ENCODE results near the gene COMMD8. TPM values are rescaled to one million over a fixed set of nuclear protein-coding genes. Genes with fewer than 3 reads are reported as not detected.

COMMD8 gene
- total RNA-seq, 1 experiment from 2014 or later: 19.9 TPM

- no peak for TF ChIP-seq YY1 (IDR thresholded peaks at IDR 0.05; ENCODE audit: extremely low read depth, insufficient replicate concordance, low read depth, low read length)
These were observed 6.4 kb upstream of the COMMD8 start (continued) for GRCh38 chr4:47469951-47470350.

- Histone ChIP-seq H3K27me3 (ENCODE audit: insufficient read depth, low read length) (no peaks in the 10 kb centered on the region), H3K79me2 (ENCODE audit: insufficient read depth, low read length) (no peaks in the 10 kb centered on the region), H3K4me1 (ENCODE audit: control insufficient read depth in 1 of 2, insufficient read depth in 2 of 2, low read length in 2 of 2) (peaks cover 8 to 42% of the 10 kb centered on the region in 2 experiments), H3K4me2 (ENCODE audit: low read length) (no peak overlapping the region), H4K20me1 (ENCODE audit: insufficient read depth) (no peaks in the 10 kb centered on the region), H3K9me3 (ENCODE audit: control insufficient read depth in 1 of 2, insufficient read depth in 1 of 2, low read depth in 1 of 2, low read length in 2 of 2) (no peaks in the 10 kb centered on the region), H3K4me3 (replicated peaks in 1 of 2; ENCODE audit: low read depth in 1 of 2, low read length in 2 of 2) (no peak overlapping the region), H3K9ac (ENCODE audit: low read length) (no peak overlapping the region), H3K9me2 (ENCODE audit: insufficient read depth) (no peaks in the 10 kb centered on the region), H3K36me3 (ENCODE audit: control insufficient read depth in 1 of 2, insufficient read depth in 2 of 2, low read length in 2 of 2) (no peaks in the 10 kb centered on the region), H2AFZ (ENCODE audit: low read depth, low read length, poor library complexity, severe bottlenecking) (peak overlapping the region; percentile 27), H3K27ac (ENCODE audit: low read depth, low read length) (no peak overlapping the region)
- ChIA-PET CTCF (no interaction called here), RAD21 (ENCODE audit: low non-redundant PET in 1 of 2, low total read pairs in 2 of 2, uncharacterized antibody in 2 of 2, unreplicated experiment in 2 of 2) (no interaction called here), POLR2A (no interaction called here)
- no peak for DNase-seq (ENCODE audit: low read depth, low spot score)
- intact Hi-C loops (cut with micrococcal nuclease): no loop called here
- ATAC-seq: no peak
- no peak for TF ChIP-seq POLR2A (IDR thresholded peaks at IDR 0.05; ENCODE audit: borderline replicate concordance, extremely low read depth, insufficient read depth, insufficient read length)
- no peak for TF ChIP-seq ZFX (IDR thresholded peaks at IDR 0.05)
- BruUV-seq (replicated peaks): no TSS peak
These were observed 5.3 kb upstream of the COMMD8 start for GRCh38 chr4:47468706-47469365.

- ChIA-PET POLR2A (no interaction called here), RAD21 (ENCODE audit: low non-redundant PET in 1 of 2, low total read pairs in 2 of 2, uncharacterized antibody in 2 of 2, unreplicated experiment in 2 of 2) (no interaction called here), CTCF (no interaction called here)
- Histone ChIP-seq H2AFZ (ENCODE audit: low read depth, low read length, poor library complexity, severe bottlenecking) (no peak overlapping the region), H3K27ac (ENCODE audit: low read depth, low read length) (no peak overlapping the region), H4K20me1 (ENCODE audit: insufficient read depth) (no peaks in the 10 kb centered on the region), H3K9me2 (ENCODE audit: insufficient read depth) (no peaks in the 10 kb centered on the region), H3K9me3 (ENCODE audit: control insufficient read depth in 1 of 2, insufficient read depth in 1 of 2, low read depth in 1 of 2, low read length in 2 of 2) (no peaks in the 10 kb centered on the region), H3K79me2 (ENCODE audit: insufficient read depth, low read length) (no peaks in the 10 kb centered on the region; the same call in 1 of the 2 replicates), H3K4me3 (replicated peaks in 1 of 2; ENCODE audit: low read depth in 1 of 2, low read length in 2 of 2) (no peak overlapping the region), H3K9ac (ENCODE audit: low read length) (no peak overlapping the region), H3K36me3 (ENCODE audit: control insufficient read depth in 1 of 2, insufficient read depth in 2 of 2, low read length in 2 of 2) (no peaks in the 10 kb centered on the region), H3K4me1 (ENCODE audit: control insufficient read depth in 1 of 2, insufficient read depth in 2 of 2, low read length in 2 of 2) (peaks cover 16 to 44% of the 10 kb centered on the region in 2 experiments), H3K27me3 (ENCODE audit: insufficient read depth, low read length) (no peaks in the 10 kb centered on the region), H3K4me2 (ENCODE audit: low read length) (no peak overlapping the region)
- intact Hi-C loops (cut with micrococcal nuclease): no loop called here
- no TSS peak for BruUV-seq (replicated peaks)
- DNase-seq (ENCODE audit: low read depth, low spot score): no peak
- no peak for ATAC-seq
- no peak for TF ChIP-seq CEBPB (IDR thresholded peaks at IDR 0.05; ENCODE audit: low read depth)
- no peak for TF ChIP-seq CBX3 (IDR thresholded peaks at IDR 0.05; ENCODE audit: low read depth)
- no peak for TF ChIP-seq ZNF274 (IDR thresholded peaks at IDR 0.05; ENCODE audit: low read depth, low read length)
- TF ChIP-seq EZH2 (IDR thresholded peaks at IDR 0.05): no peak
- no peak for TF ChIP-seq EGR1 (IDR thresholded peaks at IDR 0.05; ENCODE audit: low read depth)
- TF ChIP-seq RAD21 (IDR thresholded peaks at IDR 0.05; ENCODE audit: low read depth): no peak
- TF ChIP-seq, protein P1, sequence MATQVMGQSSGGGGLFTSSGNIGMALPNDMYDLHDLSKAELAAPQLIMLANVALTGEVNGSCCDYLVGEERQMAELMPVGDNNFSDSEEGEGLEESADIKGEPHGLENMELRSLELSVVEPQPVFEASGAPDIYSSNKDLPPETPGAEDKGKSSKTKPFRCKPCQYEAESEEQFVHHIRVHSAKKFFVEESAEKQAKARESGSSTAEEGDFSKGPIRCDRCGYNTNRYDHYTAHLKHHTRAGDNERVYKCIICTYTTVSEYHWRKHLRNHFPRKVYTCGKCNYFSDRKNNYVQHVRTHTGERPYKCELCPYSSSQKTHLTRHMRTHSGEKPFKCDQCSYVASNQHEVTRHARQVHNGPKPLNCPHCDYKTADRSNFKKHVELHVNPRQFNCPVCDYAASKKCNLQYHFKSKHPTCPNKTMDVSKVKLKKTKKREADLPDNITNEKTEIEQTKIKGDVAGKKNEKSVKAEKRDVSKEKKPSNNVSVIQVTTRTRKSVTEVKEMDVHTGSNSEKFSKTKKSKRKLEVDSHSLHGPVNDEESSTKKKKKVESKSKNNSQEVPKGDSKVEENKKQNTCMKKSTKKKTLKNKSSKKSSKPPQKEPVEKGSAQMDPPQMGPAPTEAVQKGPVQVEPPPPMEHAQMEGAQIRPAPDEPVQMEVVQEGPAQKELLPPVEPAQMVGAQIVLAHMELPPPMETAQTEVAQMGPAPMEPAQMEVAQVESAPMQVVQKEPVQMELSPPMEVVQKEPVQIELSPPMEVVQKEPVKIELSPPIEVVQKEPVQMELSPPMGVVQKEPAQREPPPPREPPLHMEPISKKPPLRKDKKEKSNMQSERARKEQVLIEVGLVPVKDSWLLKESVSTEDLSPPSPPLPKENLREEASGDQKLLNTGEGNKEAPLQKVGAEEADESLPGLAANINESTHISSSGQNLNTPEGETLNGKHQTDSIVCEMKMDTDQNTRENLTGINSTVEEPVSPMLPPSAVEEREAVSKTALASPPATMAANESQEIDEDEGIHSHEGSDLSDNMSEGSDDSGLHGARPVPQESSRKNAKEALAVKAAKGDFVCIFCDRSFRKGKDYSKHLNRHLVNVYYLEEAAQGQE (IDR thresholded peaks at IDR 0.05; ENCODE audit: low read depth): no peak
- no peak for TF ChIP-seq POLR2A (IDR thresholded peaks at IDR 0.05; ENCODE audit: borderline replicate concordance, extremely low read depth, insufficient read depth, insufficient read length)
- TF ChIP-seq ELF1 (IDR thresholded peaks at IDR 0.05; ENCODE audit: borderline replicate concordance, low read depth): no peak
- TF ChIP-seq TCF7L2 (IDR thresholded peaks at IDR 0.05; ENCODE audit: borderline replicate concordance, extremely low read depth, insufficient read depth, insufficient read length): no peak
- no peak for TF ChIP-seq ATF3 (IDR thresholded peaks at IDR 0.05)
These were observed 2.7 kb upstream of the COMMD8 start for GRCh38 chr4:47466056-47466785.

Measured in HCT116 (cell line).